NCI-H1092 (cell line): ENCODE results near the gene GPLD1.
A peak's percentile ranks its signal among the peaks of the same experiment; 100 is the strongest.
"Not testable (repeated sequence)": the region's sequence is repeated elsewhere in the genome, so short reads cannot be mapped to it uniquely, and the experiment has no call there.

Source experiments
- DNase-seq: peaks from one replicate; lab custom pipeline; 2025; lab: John Stamatoyannopoulos, UW

The GPLD1 gene

GRCh38 chr6:24453921-24454320, 35.5 kb downstream of the GPLD1 start:
- DNase-seq: no peak

DNA sequence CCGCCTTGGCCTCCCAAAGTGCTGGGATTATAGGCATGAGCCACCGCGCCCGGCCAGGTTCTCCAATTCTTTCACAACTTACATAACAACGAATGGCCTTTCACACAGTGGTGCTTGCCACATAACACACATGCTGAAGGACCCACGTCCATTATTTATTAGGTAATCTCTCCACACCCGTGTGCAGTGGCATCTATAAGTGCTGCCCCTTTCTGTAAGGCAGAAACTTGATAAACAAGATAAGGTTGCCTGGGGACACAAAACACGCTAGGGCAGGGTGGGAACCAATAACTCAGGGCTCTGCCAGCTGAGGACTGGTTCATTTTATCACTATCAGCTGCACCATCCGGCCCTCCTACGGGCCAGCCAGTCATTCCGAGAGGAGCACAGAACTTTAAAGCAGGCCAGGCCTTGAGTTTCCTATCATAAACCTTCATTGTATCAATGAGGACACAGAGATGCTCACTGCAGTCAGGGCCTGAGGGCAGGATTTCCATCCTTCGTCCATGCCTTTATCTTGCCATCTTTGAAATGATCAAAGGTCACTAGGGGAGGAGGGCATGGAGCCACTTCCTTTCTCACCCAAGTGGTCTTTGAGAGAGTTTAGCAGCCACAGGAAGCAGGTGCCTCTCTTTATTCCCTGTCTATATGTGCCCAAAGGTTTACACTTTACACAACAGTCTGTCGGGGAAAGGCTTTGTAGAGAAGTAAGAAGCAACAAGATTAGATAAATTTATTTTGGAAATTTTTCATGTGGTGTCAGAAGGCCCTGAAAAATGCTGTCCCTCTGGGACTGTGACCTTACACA, 37.6 kb downstream of the GPLD1 start:
- DNase-seq: no peak

DNA sequence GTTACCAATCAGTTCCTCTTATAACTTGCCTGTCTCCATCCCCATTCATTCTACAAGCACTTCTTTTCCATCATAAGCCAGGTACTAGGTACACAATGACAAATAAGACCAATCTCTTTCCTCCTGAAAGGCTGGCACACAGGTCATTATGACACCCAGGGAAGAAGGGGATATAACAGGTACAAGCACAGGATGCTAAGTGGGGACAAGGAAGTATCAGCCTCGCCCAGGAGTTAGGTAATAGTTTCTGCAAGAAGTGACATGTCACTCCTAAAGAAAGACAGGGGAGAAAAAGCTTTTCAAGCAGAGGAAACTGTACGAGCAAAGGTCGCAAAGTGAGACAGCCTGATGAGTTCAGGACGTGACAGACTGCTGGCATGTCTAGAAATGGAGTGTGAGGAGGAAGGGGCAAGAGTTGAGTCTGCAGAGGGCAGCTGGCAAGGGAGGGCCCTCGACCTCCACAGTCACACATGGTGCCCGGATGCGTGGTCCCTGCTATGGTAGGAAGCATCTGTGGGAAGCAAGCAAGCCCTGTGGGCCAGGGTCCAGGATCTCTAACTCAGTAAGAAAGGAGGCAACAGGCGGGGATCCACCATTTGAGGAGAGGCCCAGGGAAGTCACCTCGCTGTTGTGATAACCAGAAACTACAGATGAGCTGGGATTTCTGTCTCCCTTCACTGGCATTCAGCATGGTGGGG, 40.4 kb downstream of the GPLD1 start:
- DNase-seq: no peak

DNA sequence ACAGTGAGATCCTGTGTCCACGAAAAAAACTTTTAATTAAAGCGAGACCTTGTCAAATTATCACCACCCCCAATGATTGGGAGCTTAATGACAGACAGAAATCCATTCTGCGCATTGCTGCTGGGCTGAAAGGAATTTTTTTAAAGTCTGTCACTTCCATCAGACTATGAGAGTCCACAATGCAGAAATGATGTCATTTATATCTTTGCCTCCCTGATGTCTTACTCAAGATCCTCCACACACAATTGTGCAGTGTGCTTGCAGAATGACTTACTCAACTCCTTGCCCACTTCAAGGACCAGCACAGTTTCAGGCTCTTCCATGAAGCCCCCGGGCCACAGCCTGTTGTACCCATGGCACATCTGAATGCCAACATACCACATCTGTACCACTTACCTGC, 41.0 kb downstream of the GPLD1 start:
- no peak for DNase-seq

DNA sequence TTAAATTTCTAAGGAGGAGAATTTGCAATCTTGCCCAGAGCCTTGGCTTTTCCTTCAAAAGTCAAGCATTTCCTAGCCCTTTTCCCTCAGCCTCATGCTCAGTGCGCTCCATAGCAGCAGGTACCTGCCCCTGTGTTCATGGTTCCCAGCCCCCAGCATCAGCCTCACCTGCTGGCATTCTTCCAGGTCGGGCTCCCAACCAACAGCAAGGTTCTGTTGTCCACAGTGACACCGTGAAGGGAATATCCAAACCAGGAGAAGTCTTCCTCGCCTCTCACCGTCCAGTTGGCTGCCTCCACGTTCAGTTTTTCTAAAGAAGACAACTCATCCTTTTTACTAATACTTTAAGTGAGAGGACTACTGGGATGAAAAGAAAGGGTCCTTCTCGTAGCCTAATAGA, 42.7 kb downstream of the GPLD1 start:
- DNase-seq: no peak

DNA sequence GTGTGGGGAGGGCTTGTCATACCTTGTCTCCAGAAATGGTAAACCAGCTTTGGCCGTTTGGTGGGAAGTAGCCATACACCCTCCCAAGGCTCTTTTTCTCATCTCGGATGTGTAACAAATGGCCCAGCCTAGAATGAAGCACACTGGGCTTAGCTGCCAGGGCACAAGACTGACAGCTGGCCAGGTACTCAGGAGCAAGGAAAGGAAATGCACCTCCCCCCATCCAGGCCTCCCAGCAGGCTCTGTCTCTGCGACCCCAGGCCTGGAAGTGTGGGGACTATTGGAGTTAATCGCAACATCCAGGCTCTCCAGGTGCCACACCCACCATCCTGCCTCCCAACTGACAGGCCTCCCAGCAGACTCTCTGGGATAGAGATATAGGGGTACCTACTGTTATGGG, 43.7 kb downstream of the GPLD1 start:
- no peak for DNase-seq

- no peak for DNase-seq
These were observed 44.8 kb downstream of the GPLD1 start for GRCh38 chr6:24444588-24444987.

DNA sequence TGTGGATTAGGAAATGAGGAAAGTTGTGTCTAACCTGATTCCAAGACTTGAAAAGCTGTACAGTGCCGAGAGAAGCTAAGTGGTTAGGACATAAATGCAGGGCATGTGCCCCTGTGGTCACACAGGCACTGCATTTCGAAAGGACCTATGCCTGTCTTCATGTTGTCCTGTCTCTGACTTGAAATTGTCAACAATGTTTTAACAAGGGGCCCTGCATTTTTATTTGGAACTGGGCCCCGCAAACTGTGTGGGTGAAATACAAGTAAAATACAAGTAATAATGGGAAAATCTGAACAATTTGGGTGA, 47.8 kb downstream of the GPLD1 start:
- DNase-seq: no peak

DNA sequence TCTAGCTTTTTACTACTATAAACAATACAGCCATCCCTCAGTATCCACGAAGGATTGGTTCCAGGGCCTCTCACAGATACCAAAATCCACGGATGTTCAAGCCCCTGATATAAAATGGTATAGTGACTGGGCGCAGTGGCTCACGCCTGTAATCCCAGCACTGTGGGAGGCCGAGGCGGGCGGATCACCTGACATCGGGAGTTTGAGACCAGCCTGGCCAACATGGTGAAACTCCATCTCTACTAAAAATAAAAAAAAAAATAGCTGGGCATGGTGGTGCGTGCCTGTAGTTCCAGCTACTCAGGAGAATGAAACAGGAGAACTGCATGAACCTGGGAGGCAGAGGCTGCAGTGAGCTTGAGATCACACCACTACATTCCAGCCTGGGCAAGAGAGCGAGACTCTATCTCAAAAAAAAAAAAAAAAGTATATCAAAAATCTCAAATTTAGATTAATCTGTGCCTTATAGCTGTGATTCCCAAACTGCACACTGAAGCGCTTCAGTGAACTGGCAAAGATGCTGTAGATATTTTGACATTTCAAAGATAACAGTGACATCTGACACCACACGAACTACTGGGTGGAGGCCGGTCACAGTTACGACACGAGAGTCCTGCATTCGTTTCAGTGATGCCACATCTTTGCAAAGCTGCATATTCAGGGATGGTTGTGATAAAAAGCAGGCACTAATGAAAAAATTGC, 48.3 kb downstream of the GPLD1 start:
- no peak for DNase-seq

GRCh38 chr6:24439858-24440539, 49.4 kb downstream of the GPLD1 start:
- no peak for DNase-seq

DNA sequence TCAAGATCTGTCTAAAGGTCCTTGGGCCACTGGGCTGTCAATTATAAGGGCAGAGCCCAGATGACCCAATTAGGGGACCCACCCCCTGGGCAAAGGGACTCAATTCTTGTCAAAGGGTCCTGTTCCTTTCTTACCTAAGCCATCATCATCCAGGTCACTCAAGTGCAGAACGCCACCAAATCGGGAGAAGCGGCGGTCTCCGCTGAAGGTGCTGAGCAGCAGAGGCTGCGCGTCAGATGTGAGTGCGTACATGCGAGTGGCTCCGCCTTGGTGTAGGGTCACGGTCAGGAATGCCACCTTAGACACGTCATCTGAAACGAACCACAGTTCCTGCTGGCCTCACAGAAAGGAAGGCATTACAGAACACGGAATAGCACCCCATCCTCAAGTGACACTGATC, 52.4 kb downstream of the GPLD1 start:
- no peak for DNase-seq

DNA sequence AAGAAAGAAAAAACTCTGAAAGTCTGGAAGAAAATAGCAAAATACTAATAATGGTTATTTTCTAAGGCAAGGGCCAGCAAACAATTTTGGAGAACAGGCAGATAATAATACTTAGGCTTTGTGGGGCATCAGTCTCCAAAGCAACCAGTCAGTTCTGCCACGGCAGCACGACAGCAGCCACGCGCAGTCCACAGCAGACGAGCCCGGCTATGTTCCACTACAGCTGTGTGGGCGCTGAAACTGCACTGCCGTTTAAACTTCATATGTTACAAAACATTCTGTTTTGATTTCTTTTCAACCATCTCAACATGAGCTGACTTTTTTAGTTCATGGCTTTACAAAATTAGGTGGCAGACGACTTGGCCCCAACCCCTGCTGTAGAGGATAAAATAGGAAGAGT, 56.8 kb downstream of the GPLD1 start:
- no peak for DNase-seq

GRCh38 chr6:24431045-24431451, 58.3 kb downstream of the GPLD1 start:
- peak; percentile 0 for DNase-seq

- DNase-seq: no peak
These were observed 59.3 kb downstream of the GPLD1 start for GRCh38 chr6:24430086-24430485.

GRCh38 chr6:24429146-24429545, 60.2 kb downstream of the GPLD1 start:
- DNase-seq: no peak

GRCh38 chr6:24428615-24429014, 60.8 kb downstream of the GPLD1 start:
- no peak for DNase-seq

- no peak for DNase-seq
These were observed 62.5 kb downstream of the GPLD1 start for GRCh38 chr6:24426729-24427446.

DNA sequence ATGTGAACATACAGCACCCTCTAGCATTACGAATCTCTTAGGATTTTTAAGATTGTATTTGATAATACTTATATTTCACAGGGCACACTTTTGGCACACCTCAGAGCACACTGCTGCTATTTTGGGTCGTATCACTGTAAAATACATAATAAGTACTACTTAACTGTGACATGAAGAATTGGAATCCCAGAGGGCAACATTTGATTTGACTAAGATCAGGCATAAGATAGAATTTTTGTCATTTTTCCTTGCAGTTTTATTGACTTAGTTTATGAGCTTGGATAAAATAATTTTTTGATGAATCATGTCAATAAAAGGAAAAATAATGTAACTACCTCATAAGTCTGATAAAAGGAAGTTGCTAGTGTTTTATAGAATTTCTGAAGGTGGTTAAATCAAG, 64.3 kb downstream of the GPLD1 start:
- DNase-seq: no peak

- DNase-seq: no peak
These were observed 69.9 kb downstream of the GPLD1 start for GRCh38 chr6:24419526-24419925.

- DNase-seq: no peak
These were observed 73.6 kb downstream of the GPLD1 start for GRCh38 chr6:24415753-24416152.

DNA sequence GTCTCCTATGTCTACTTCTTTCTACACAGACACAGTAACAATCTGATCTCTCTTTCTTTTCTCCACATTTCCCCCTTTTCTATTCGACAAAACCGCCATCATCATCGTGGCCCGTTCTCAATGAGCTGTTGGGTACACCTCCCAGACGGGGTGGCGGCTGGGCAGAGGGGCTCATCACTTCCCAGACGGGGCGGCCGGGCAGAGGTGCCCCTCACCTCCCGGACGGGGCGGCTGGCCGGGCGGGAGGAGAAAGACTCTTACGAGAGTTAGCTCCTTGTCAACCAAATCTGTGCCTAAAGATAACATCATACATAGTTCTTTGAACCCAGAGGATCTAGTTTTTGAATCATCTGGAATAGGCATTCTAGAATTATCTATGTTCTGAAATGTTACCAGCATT, 74.8 kb downstream of the GPLD1 start:
- not testable (repeated sequence) for DNase-seq

DNA sequence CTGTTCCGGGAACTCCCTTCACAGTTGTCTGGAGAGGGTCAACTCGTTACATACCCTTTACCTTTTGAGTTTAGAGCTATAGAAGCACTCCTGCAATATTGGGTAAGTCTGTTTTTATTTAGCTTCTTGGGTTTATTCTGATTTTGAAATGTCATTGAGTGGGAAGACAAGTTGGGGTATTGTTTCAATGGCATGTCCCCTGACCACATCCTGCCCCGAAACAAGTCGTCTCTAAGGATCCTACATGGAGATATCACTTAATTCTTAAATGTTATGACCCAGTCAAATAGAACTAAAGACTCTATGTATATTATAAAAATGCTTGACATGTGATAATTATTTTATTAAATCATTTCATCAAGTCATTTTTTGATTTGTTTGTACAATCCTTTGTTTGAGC, 77.1 kb downstream of the GPLD1 start:
- no peak for DNase-seq
